HG03558 (cell line): Measurements from ENCODE around the gene DNAH17.

ENCODE experiments used
- ATAC-seq: cut with Tn5 transposase; IDR thresholded peaks from one replicate; pipeline ENCODE4 v1.9.1; 2021; ENCODE audit warnings: moderate number of reproducible peaks; ENCODE audit not compliant: unreplicated experiment; ENCODE audit errors: extremely low read depth

The DNAH17 gene

GRCh38 chr17:78580277-78580804, 3.1 kb upstream of the DNAH17 start:
- no peak for ATAC-seq

- no peak for ATAC-seq
Measured at GRCh38 chr17:78576389-78577112, 645 bp downstream of the DNAH17 start.

GRCh38 chr17:78575899-78576298, 1.3 kb downstream of the DNAH17 start:
- ATAC-seq, result no peak

GRCh38 chr17:78575340-78575739, 1.9 kb downstream of the DNAH17 start:
- no peak for ATAC-seq

GRCh38 chr17:78573955-78574354, 3.2 kb downstream of the DNAH17 start:
- no peak for ATAC-seq

GRCh38 chr17:78572239-78573205, 4.7 kb downstream of the DNAH17 start:
- ATAC-seq, result no peak

GRCh38 chr17:78571329-78571728, 5.9 kb downstream of the DNAH17 start:
- no peak for ATAC-seq

GRCh38 chr17:78568494-78569115, 8.6 kb downstream of the DNAH17 start:
- no peak for ATAC-seq

GRCh38 chr17:78567991-78568390, 9.2 kb downstream of the DNAH17 start:
- ATAC-seq, result no peak

GRCh38 chr17:78566947-78567346, 10.2 kb downstream of the DNAH17 start:
- no peak for ATAC-seq

- ATAC-seq, result no peak
Measured at GRCh38 chr17:78563189-78564145, 13.7 kb downstream of the DNAH17 start.

GRCh38 chr17:78562734-78563133, 14.5 kb downstream of the DNAH17 start:
- no peak for ATAC-seq

GRCh38 chr17:78561166-78561565, 16.0 kb downstream of the DNAH17 start:
- ATAC-seq, result no peak

GRCh38 chr17:78560731-78561130, 16.5 kb downstream of the DNAH17 start:
- no peak for ATAC-seq

GRCh38 chr17:78559749-78560368, 17.3 kb downstream of the DNAH17 start:
- ATAC-seq, result no peak

GRCh38 chr17:78558989-78559388, 18.2 kb downstream of the DNAH17 start:
- ATAC-seq, result no peak

GRCh38 chr17:78558181-78558850, 18.9 kb downstream of the DNAH17 start:
- ATAC-seq, result no peak

GRCh38 chr17:78557598-78558039, 19.6 kb downstream of the DNAH17 start:
- ATAC-seq, result no peak
